Large intestine (tissue), 3 donors: ENCODE data around the gene FAIM2. TPM values are rescaled to one million over a fixed set of nuclear protein-coding genes. Genes with fewer than 3 reads are reported as not detected.

ENCODE experiments used
- DNase-seq, 2 donors: peaks; one replicate each; pipeline versions ENCODE4 v3.0.0 to v3.0.0-alpha.2; 2013
- H3K27ac ChIP-seq: one replicate; pipeline ENCODE4 v1.5.1; 2013; ENCODE audit warnings: low read length
- H3K27me3 ChIP-seq: 2 replicates; pipeline ENCODE4 v1.6.1; 2013; ENCODE audit warnings: low read length; ENCODE audit not compliant: control insufficient read depth, insufficient read depth
- H3K36me3 ChIP-seq: 2 replicates; pipeline ENCODE4 v1.6.1; 2013; ENCODE audit warnings: low read length; ENCODE audit not compliant: control insufficient read depth, insufficient read depth
- H3K4me1 ChIP-seq: one replicate; pipeline ENCODE4 v1.6.1; 2013; ENCODE audit warnings: low read length; ENCODE audit not compliant: control insufficient read depth, insufficient read depth
- H3K4me3 ChIP-seq: one replicate; pipeline ENCODE4 v1.5.1; 2013; ENCODE audit warnings: low read length
- H3K9me3 ChIP-seq: one replicate; pipeline ENCODE4 v1.6.1; 2013; ENCODE audit warnings: mild to moderate bottlenecking, low read depth, low read length, moderate library complexity; ENCODE audit not compliant: control insufficient read depth
- WGBS: methylation state at CpG from one replicate; pipeline ENCODE4 v1.1.5; 2013; ENCODE audit warnings: low lambda C conversion rate; ENCODE audit not compliant: insufficient coverage; 5-methylcytosine and 5-hydroxymethylcytosine counted together
- polyA plus RNA-seq: library from polyadenylated mRNA; unstranded; fragments of 120-200 nt; gene quantifications from one replicate; pipeline ENCODE4 v1.2.1, GENCODE V29; 2013

The FAIM2 gene
- polyA plus RNA-seq, 1 donor, result 8.9 TPM

DNA sequence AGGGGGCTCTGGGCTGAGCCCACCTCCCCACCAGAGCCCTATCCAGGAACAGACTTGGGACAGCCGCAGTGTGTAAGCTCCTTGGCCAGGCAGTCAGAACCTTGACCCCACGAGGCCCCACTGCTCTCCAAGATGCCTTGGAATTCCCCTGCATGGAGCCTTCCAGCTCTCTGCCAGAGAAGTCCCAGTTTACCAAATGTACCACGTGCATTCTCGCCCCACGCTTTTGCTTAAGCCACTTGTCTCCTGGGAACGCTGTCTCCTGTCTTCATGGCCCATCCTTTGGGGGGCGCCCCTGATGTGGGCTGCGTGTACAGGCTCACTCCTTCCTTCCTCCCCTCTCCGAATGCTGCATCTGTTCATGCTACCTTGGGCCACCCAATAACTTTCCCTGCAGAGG lies 7.9 kb downstream of the FAIM2 start:
- no CpG with 5 or more reads among the region's 9 CpGs for WGBS
- Histone ChIP-seq H3K4me3 (no peak overlapping the region), H3K36me3 (no peaks in the 10 kb centered on the region), H3K9me3 (no peaks in the 10 kb centered on the region), H3K27me3 (peaks cover 16% of the 10 kb centered on the region), H3K4me1 (peaks cover 12% of the 10 kb centered on the region), H3K27ac (no peak overlapping the region)
- no peak for DNase-seq

DNA sequence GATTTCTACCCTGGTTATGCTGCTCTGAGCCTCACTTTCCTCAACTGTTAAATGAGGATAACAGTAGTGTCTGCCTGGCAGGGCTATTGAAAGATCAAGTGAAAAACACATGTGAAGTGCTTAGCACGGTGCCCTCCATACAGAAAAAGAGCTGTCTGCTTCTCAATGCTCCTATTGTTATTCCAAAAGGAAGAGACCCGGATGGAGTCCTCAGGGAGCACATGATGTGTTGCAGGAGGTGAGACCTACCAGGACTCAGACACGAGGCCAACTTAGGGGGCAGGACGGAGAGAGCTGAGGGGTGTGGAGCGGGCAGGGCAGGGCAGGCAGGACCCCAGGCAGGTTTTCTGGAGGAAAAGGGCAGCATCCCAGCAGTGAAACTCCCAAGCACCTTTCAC lies 8.9 kb downstream of the FAIM2 start:
- DNase-seq, result no peak
- no peaks in the 10 kb centered on the region for H3K36me3 ChIP-seq
- no CpG with 5 or more reads among the region's 5 CpGs for WGBS

GRCh38 chr12:49893753-49894750 lies 9.6 kb downstream of the FAIM2 start:
- WGBS, result no CpG with 5 or more reads among the region's 10 CpGs
- H3K27ac ChIP-seq, result no peak overlapping the region

More for the DNA sequence above, 8.9 kb downstream of the FAIM2 start:
- H3K9me3 ChIP-seq, result no peaks in the 10 kb centered on the region
- peaks cover 12% of the 10 kb centered on the region for H3K4me1 ChIP-seq
- no peak overlapping the region for H3K4me3 ChIP-seq
- H3K27ac ChIP-seq, result no peak overlapping the region
- H3K27me3 ChIP-seq, result peaks cover 13% of the 10 kb centered on the region

GRCh38 chr12:49892732-49893317 lies 10.9 kb downstream of the FAIM2 start:
- no CpG with 5 or more reads among the region's 3 CpGs for WGBS
- DNase-seq, result no peak
- Histone ChIP-seq H3K36me3 (no peaks in the 10 kb centered on the region), H3K4me3 (no peak overlapping the region), H3K4me1 (peaks cover 12% of the 10 kb centered on the region), H3K27me3 (peaks cover 13% of the 10 kb centered on the region), H3K27ac (no peak overlapping the region), H3K9me3 (no peaks in the 10 kb centered on the region)

More at GRCh38 chr12:49893753-49894750, 9.6 kb downstream of the FAIM2 start:
- H3K27me3 ChIP-seq, result peaks cover 13% of the 10 kb centered on the region
- peaks cover 12% of the 10 kb centered on the region for H3K4me1 ChIP-seq
- no peak for DNase-seq
- H3K9me3 ChIP-seq, result no peaks in the 10 kb centered on the region
- no peaks in the 10 kb centered on the region for H3K36me3 ChIP-seq
- no peak overlapping the region for H3K4me3 ChIP-seq

DNA sequence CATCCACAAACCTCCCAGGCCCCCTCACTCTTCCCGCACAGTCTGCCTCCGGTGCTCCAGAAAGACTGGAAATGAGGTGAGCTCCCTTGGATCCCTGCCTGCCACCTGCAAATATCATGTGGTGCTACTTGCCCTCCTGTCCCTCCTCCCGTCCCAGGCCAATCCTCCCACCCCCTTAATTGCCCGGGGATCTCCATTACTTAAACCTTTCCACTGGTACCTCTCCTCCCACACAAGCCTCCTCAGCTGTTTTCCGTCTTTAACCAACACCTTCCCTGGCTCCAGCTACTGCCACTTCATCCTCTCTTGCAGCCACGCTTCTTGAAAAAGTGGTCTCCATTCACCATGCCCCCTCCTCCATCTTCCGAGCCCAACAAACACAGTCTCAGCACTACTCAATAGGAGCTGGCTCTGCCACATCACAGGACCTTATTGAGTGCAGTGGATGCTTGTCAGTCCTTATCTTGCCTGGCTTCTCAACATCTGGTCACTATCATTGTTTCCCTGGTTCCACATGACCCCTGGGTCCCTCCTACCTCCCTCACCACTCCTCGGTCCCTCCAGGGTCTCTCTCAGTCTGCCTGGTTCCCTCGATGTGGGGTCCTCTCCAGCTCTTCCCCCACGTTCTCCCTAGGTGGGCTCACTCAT lies 11.5 kb downstream of the FAIM2 start:
- H3K4me1 ChIP-seq, result peaks cover 12% of the 10 kb centered on the region
- H3K36me3 ChIP-seq, result no peaks in the 10 kb centered on the region
- H3K27me3 ChIP-seq, result peaks cover 13% of the 10 kb centered on the region
- H3K4me3 ChIP-seq, result no peak overlapping the region
- H3K9me3 ChIP-seq, result no peaks in the 10 kb centered on the region
- 70% methylated on average over 2 of the region's 10 CpGs for whole genome bisulfite sequencing
- DNase-seq, result no peak
- no peak overlapping the region for H3K27ac ChIP-seq

DNA sequence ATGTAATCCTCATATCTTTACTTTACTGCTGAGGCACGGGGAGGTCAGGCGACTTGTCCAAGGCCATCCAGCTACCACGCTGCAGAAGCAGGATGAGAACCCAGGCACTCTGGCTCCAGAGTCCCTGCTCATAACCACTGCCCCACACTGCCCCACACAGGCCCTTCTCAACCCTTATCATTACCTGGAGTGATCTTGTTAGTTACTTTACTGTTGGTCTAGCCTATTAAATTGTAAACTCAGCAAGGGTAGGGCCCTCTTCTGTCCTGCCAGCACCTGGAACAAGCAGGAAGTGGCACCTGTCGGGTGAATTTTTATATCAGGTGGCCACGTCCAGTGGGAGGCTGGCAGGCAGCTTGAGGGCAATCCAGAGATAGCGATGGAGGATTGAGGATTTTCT lies 12.2 kb downstream of the FAIM2 start:
- 90% methylated on average over 2 of the region's 6 CpGs for WGBS
- DNase-seq, result no peak
- H3K4me3 ChIP-seq, result no peak overlapping the region
- H3K27ac ChIP-seq, result no peak overlapping the region
- H3K4me1 ChIP-seq, result peaks cover 12% of the 10 kb centered on the region
- H3K9me3 ChIP-seq, result no peaks in the 10 kb centered on the region
- no peaks in the 10 kb centered on the region for H3K36me3 ChIP-seq
- H3K27me3 ChIP-seq, result peaks cover 13% of the 10 kb centered on the region

GRCh38 chr12:49891012-49891411 lies 12.7 kb downstream of the FAIM2 start:
- H3K27me3 ChIP-seq, result peaks cover 15% of the 10 kb centered on the region
- DNase-seq, result no peak
- H3K9me3 ChIP-seq, result no peaks in the 10 kb centered on the region
- peaks cover 10% of the 10 kb centered on the region for H3K4me1 ChIP-seq
- no CpG with 5 or more reads among the region's 2 CpGs for WGBS
- no peak overlapping the region for H3K4me3 ChIP-seq
- no peaks in the 10 kb centered on the region for H3K36me3 ChIP-seq
- H3K27ac ChIP-seq, result no peak overlapping the region

DNA sequence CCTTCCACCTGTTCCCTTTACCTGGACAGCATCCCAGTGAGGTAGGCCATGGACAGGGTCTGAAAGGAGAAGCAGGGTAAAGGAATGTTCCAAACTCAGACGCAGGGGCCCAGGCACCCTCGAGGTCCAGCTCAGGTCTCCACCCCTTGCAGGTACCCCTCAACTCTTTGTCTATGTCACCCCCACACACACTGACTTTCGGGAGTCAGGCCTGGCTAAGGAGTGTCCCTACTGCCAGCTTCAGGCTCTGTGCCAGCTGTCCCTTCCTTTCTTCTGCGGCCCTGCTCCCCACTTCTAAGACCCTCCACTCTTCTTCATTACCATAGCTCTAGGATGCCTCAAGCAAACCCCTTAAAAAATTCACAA lies 13.6 kb downstream of the FAIM2 start:
- Histone ChIP-seq H3K36me3 (no peaks in the 10 kb centered on the region), H3K27ac (no peak overlapping the region), H3K27me3 (peaks cover 24% of the 10 kb centered on the region), H3K4me3 (no peak overlapping the region), H3K4me1 (peaks cover under 1% of the 10 kb centered on the region), H3K9me3 (no peaks in the 10 kb centered on the region)
- no peak for DNase-seq
- 80% methylated on average over 1 of the region's 4 CpGs for WGBS

DNA sequence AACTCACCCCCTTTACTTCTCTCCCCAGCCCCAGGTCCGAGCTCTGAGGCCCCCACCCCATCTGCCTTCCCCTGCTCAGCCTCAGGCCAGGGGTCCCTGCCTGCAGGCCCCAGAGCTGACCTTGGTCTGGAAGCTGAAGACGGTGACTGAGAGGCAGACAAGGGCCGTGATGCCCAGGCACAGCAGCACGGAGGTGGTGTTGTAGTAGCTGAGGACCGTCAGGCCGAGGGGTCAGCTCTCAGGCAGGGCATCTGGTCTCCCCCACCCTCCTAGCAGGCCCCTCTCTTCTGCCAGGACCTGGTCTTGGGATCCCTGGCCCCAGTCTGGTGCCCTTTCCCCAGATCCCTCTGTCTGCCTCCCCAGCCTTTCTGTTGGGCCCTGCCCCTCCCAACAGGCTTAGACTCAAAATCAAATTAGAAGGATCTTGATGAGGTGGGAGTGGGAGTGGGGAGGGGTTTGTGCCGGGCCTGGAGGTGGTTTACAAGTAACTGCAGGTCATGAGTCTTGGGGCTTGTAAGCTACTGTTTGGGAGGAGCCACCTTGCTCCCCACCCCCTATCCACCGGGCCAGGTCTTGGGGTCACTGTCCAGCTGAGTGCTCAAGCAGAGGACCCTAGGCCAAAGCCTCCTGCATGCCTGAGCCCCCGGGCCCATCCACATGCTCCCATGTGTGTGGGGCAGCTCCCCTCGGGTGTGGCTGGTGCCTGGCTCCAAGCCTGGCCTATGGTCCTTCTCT lies 14.2 kb downstream of the FAIM2 start:
- H3K27me3 ChIP-seq, result peaks cover 28% of the 10 kb centered on the region
- no peak for DNase-seq
- H3K36me3 ChIP-seq, result no peaks in the 10 kb centered on the region
- no CpG with 5 or more reads among the region's 10 CpGs for WGBS
- no peak overlapping the region for H3K27ac ChIP-seq
- no peaks in the 10 kb centered on the region for H3K9me3 ChIP-seq
- H3K4me1 ChIP-seq, result no peaks in the 10 kb centered on the region
- no peak overlapping the region for H3K4me3 ChIP-seq
